ENCODE data around the gene ERCC5. TPM values are rescaled to one million over a fixed set of nuclear protein-coding genes. Genes with fewer than 3 reads are reported as not detected.

Gene ERCC5
- total and polyA plus RNA-seq, 2 of the 8 experiments (the other 6 are each of a cell fraction or from before 2014, with no cell fraction given), result 3.8 to 24.4 TPM

- TF ChIP-seq GABPA (IDR thresholded peaks at IDR 0.05; ENCODE audit: borderline replicate concordance, insufficient read depth, low read length), result no peak
- no peak for TF ChIP-seq KDM5A (IDR thresholded peaks at IDR 0.05; ENCODE audit: low read length)
- no peak for TF ChIP-seq USF2 (IDR thresholded peaks at IDR 0.05; ENCODE audit: low read length)
Observed at GRCh38 chr13:102870677-102871415, 25.0 kb downstream of the ERCC5 start (continued).
